ENCODE data around the gene ZNG1A. TPM values are rescaled to one million over a fixed set of nuclear protein-coding genes. Genes with fewer than 3 reads are reported as not detected.
"Not testable (repeated sequence)": the region's sequence is repeated elsewhere in the genome, so short reads cannot be mapped to it uniquely, and the experiment has no call there.

ZNG1A gene
- polyA plus RNA-seq, 3 donors: 21.5 to 24.3 (median 23.6) TPM

DNA sequence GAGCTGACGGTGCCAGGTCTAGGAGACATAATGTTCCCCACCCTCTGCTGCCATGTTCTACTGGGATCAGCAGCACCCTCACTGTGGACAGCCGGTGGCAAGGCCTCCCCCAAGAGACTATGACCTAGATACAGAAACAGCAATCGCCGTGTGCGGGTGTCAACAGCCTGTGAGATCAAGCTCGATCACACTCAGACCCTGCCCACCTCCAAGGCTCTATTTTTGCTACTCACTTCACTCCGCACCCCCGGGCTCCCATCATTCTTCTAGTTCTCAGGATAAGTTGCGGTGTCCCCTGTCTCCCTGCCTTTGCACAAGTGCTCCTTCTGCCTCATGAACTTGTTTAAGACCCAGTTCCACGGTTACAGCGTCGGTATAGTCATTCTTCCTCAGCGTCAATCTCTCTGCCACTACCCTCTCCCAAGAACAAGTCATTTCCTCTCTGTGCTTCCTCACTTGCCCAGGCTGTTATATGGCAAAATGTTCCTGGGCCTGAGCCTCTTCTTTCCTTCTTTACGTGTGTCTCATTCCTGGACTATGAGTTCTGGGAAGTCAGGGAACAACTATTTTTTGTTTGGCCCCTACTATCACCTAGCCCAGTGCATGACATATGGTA, 30.4 kb upstream of the ZNG1A start:
- WGBS, 3 donors: 70 to 82% (median 78%) methylated on average over 14 of the region's 14 CpGs
- H3K27ac ChIP-seq (ENCODE audit: low read depth, low read length): no peak overlapping the region

DNA sequence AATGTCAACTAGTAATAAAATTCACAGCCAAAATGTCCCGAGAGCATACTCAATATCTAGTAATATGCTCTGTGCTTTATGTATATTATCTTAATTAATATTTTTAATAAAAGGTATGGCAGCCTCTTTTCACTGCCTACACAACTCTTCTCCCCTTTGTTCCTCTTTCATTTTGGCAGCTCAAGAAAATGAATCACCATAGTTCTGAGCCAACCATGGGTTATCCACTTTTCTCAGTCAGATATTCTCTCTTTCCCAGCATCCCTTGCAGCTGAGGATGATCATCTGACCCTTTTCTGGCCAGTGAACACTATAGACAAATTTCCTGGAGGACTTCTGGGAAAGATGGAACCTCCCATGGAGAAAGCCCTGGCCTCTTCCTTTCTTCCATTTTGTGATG, 27.6 kb upstream of the ZNG1A start:
- no peak overlapping the region for H3K27ac ChIP-seq (ENCODE audit: low read depth, low read length)
- WGBS, 3 donors: 75 to 79% (median 78%) methylated on average over 1 of the region's 1 CpG

- WGBS, 3 donors: 29% methylated on average over 1 of the region's 1 CpG; no CpG with 5 or more reads in 1 of the 3 donors
- H3K27ac ChIP-seq (ENCODE audit: low read depth, low read length): not testable (repeated sequence)
These were observed 20.7 kb upstream of the ZNG1A start for GRCh38 chr9:199601-200000.

- 1 to 6% (median 2%) methylated on average over 15 to 17 of the region's 23 CpGs for WGBS, 3 donors
- H3K27ac ChIP-seq (ENCODE audit: low read depth, low read length): not testable (repeated sequence)
These were observed 573 bp downstream of the ZNG1A start for GRCh38 chr9:178140-178825.

DNA sequence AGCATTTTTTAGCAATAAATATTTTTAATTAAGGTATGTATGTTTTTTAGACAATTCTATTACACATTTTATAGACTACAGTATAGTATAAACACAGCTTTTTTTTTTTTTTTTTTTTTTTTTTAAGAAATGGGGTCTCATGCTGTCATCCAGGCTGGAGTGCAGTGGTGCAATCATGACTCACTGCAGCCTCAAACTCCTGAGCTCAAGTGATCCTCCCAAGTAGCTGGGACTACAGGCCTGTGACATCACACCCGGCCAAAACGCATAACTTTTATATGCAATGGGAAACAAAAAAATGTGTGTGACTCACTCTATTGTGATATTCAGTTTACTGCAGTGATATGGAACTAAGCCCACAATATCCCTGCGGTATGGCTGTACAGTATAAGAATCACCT, 9.1 kb downstream of the ZNG1A start:
- not testable (repeated sequence) for H3K27ac ChIP-seq (ENCODE audit: low read depth, low read length)
- no CpG with 5 or more reads among the region's 3 CpGs for WGBS, 3 donors

- WGBS, 3 donors: 35 to 58% methylated on average over 1 of the region's 1 CpG; no CpG with 5 or more reads in 1 of the 3 donors
- not testable (repeated sequence) for H3K27ac ChIP-seq (ENCODE audit: low read depth, low read length)
These were observed 19.0 kb downstream of the ZNG1A start for GRCh38 chr9:159871-160270.

DNA sequence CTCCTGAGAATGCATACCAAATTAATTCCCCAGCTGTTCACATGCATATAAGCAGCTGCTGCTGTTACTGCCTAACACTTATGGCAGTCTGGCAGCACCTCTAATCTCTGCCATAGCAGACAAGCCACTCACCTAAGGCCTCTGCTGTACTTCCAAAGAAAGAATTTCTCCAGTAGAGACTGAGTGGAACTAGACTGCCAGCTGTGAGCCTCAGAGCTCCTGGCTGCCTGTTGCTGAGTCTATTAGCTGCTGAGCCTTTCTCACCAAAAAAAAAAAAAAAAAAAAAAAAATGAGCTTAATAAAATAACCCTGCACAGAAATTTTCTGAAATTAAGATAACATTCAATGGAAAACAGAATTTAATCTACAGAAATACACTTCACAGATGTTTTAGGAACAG, 27.7 kb downstream of the ZNG1A start:
- not testable (repeated sequence) for H3K27ac ChIP-seq (ENCODE audit: low read depth, low read length)

DNA sequence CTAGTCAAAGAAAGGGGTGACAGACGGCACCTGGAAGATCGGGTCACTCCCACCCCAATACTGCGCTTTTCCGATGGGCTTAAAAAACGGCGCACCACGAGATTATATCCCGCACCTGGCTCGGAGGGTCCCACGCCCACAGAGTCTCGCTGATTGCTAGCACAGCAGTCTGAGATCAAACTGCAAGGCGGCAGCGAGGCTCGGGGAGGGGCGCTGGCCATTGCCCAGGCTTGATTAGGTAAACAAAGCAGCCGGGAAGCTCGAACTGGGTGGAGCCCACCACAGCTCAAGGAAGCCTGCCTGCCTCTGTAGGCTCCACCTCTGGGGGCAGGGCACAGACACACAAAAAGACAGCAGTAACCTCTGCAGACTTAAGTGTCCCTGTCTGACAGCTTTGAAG, 39.0 kb downstream of the ZNG1A start:
- 88 to 95% (median 92%) methylated on average over 17 of the region's 17 CpGs for WGBS, 3 donors
- H3K27ac ChIP-seq (ENCODE audit: low read depth, low read length): not testable (repeated sequence)

GRCh38 chr9:117995-118467, 60.8 kb downstream of the ZNG1A start, which contains the start of gene FOXD4:
TSS of gene FOXD4 (minus strand) at chr9:118417. CDS start at chr9:118119, 298 bp downstream.
- not testable (repeated sequence) for H3K27ac ChIP-seq (ENCODE audit: low read depth, low read length)
- WGBS, 3 donors: 15 to 34% (median 27%) methylated on average over 22 to 29 of the region's 30 CpGs

DNA sequence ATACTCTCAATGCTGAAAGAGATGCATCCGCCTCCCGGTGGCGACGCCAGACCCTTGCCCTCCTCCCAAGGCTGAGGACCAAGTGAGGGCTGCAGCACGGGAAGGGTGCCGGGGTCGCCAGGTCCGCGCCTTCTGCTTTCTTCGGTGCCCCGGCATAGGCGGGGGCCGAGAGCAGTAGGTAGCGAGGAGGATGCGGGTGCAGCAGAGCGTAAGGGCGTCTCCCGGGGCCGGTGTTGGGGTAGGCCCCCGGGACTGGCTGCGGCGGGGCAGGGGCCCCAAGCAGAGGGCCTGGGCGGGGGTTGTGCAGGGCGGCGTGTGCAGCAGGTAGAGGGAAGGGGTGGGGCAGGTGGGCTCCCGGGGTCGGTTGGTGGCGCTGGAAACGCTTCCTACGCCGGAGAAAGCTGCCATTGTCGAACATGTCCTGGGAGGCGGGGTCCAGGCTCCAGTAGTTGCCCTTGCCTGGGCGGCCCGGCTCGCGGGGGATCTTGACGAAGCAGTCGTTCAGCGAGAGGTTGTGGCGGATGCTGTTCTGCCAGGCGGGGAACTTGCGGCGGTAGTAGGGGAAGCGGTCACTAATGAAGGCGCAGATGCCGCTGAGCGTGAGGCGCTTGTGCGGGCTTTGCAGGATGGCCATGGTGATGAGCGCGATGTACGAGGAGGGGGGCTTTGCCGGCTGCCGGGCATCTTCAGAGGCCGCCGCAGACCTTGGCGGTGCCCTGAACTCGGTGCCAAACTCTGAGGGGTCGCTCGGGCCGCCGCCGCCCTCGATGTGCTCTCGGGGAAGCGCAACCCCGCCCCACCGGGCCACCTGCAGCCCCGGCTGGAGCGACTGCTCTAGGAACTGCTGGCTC, 61.5 kb downstream of the ZNG1A start:
- 4 to 5% (median 4%) methylated on average over 29 to 66 of the region's 71 CpGs for WGBS, 3 donors
- H3K27ac ChIP-seq (ENCODE audit: low read depth, low read length): not testable (repeated sequence)

- H3K27ac ChIP-seq (ENCODE audit: low read depth, low read length): not testable (repeated sequence)
- 11 to 13% (median 13%) methylated on average over 33 to 40 of the region's 41 CpGs for WGBS, 3 donors
These were observed 62.4 kb downstream of the ZNG1A start for GRCh38 chr9:116239-117077.

DNA sequence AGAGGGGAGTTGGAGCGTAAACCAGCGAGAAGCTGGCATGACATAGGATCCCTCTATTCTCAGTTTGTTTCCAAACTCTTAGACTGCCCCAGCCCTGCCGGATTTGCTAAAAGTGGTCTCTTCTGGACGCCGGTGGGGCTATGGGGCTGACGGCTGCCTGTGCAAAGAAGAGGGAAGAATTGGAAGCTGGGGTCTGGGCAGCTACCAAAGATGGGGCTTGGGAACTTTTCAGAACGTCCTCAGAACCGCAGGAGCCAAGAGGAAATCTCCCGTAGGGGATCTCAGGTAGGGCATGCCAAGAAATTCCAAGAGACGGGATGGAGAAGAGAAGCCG, 63.8 kb downstream of the ZNG1A start:
- WGBS, 3 donors: 5 to 15% (median 13%) methylated on average over 9 to 11 of the region's 11 CpGs

GRCh38 chr9:114267-115117, 64.4 kb downstream of the ZNG1A start:
- WGBS, 3 donors: 3 to 5% (median 4%) methylated on average over 69 to 70 of the region's 73 CpGs
- H3K27ac ChIP-seq (ENCODE audit: low read depth, low read length): not testable (repeated sequence)

More for the DNA sequence above, 63.8 kb downstream of the ZNG1A start:
- not testable (repeated sequence) for H3K27ac ChIP-seq (ENCODE audit: low read depth, low read length)

DNA sequence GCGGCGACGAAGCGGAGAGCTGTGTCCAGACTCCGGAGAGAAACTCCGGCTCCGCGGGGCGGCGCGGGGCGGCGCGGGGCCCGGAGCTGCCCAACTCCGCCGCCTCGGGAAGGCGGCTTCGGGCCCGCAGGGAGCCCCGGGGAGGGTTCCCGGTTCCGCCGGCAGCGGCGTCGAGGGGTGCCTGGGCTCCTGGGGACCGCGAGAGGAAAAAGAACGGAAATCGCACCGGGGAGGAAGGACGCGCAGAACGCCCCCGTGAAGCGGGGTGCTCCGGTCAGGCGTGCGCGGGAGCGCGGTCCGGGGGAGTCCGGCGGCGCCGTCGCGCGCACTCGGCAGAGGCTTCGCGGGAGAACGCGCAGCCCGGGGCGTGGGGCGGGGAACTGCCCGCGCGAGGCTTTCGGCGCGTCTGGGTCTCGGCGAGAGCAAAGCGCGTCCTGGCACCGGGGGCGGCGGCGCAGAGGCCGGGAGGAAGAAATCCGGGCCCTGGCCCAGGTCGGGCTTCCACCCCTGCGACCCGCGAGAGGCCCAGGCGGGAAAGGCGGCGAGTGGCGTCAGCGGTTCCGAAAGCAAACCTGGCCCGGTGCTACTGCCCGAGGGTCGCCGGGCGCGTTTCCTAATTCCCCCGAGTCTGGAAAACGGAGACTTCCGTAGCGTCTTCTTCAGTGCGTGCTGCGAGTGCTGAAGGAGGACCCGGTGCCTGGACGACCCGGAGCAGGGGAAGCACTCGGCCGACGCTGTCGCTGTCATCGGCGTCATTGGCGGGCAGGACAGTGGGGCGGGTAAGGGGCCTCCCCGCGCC, 65.2 kb downstream of the ZNG1A start:
- 1 to 2% (median 2%) methylated on average over 80 to 108 of the region's 111 CpGs for WGBS, 3 donors
- not testable (repeated sequence) for H3K27ac ChIP-seq (ENCODE audit: low read depth, low read length)

GRCh38 chr9:112589-113467, 66.0 kb downstream of the ZNG1A start:
- H3K27ac ChIP-seq (ENCODE audit: low read depth, low read length): not testable (repeated sequence)
- WGBS, 3 donors: 9 to 14% (median 11%) methylated on average over 34 to 48 of the region's 55 CpGs

- WGBS, 3 donors: 26 to 35% (median 27%) methylated on average over 3 of the region's 4 CpGs
These were observed 68.2 kb downstream of the ZNG1A start for GRCh38 chr9:110672-111071.

More at GRCh38 chr9:110672-111071, 68.2 kb downstream of the ZNG1A start:
- H3K27ac ChIP-seq (ENCODE audit: low read depth, low read length): not testable (repeated sequence)
